ENCODE measurements around the gene EFEMP2. TPM values are rescaled to one million over a fixed set of nuclear protein-coding genes. Genes with fewer than 3 reads are reported as not detected.

EFEMP2 gene
- total RNA-seq, 1 experiment from 2014 or later, result 4.5 TPM

GRCh38 chr11:65911682-65912568 lies 39.3 kb upstream of the EFEMP2 start:
- ATAC-seq (peak; percentile 46), DNase-seq (peak; percentile 99)
- H3F3A ChIP-seq (ENCODE audit: low read length, unreplicated experiment), result peaks cover 3% of the 10 kb centered on the region
- H2AFZ ChIP-seq (ENCODE audit: low read length), result no peak overlapping the region; the same call in 1 of the 2 replicates
- intact Hi-C loops (cut with micrococcal nuclease), result loop anchor here (1.0 to 2.0 kb wide), 3 partner anchors 12 to 21 kb away; partner anchors contain the start of genes CCDC85B and FOSL1
- no peak overlapping the region for H3K4me3 ChIP-seq (ENCODE audit: low read length)
- H3K79me2 ChIP-seq (ENCODE audit: low read length), result peaks cover 68% of the 10 kb centered on the region
- H4K20me1 ChIP-seq (ENCODE audit: low read length), result no peaks in the 10 kb centered on the region
- H3K27me3 ChIP-seq (ENCODE audit: low read length), result no peaks in the 10 kb centered on the region
- TF ChIP-seq CTCF (conservative IDR thresholded peaks at IDR 0.05; ENCODE audit: low read depth, low read length) (peak; percentile 66), EZH2phosphoT487 (IDR thresholded peaks at IDR 0.05; ENCODE audit: borderline replicate concordance, low read length) (no peak)
- peak overlapping the region; percentile 93 for H3K27ac ChIP-seq (ENCODE audit: low read length)
- H3K36me3 ChIP-seq (ENCODE audit: low read depth, low read length), result no peaks in the 10 kb centered on the region
- no TSS peak for BruUV-seq (replicated peaks)
- ChIA-PET CTCF (interaction anchor here (0.6 to 1.4 kb wide), 6 partner anchors 10 to 52 kb away, joined by 3 to 15 read pairs (median 4); partner anchors contain the start of gene FIBP), POLR2A (ENCODE audit: unreplicated experiment) (interaction anchor here (0.6 to 2.5 kb wide), 6 partner anchors 11 to 99 kb away, joined by 3 to 31 read pairs (median 14); partner anchors contain the start of genes CCDC85B, FIBP and FOSL1)
- peaks cover 82% of the 10 kb centered on the region for H3K4me1 ChIP-seq (ENCODE audit: insufficient read depth, low read length)
- H3K4me2 ChIP-seq (ENCODE audit: low read length), result peak overlapping the region; percentile 50
- H3K9ac ChIP-seq (ENCODE audit: low read length), result peak overlapping the region; percentile 78
- no peaks in the 10 kb centered on the region for H3K9me2 ChIP-seq (replicated peaks; ENCODE audit: low read length)
- H3K9me3 ChIP-seq (ENCODE audit: low read length), result no peaks in the 10 kb centered on the region

- Histone ChIP-seq H3F3A (ENCODE audit: low read length, unreplicated experiment) (no peaks in the 10 kb centered on the region), H3K9me2 (replicated peaks; ENCODE audit: low read length) (no peaks in the 10 kb centered on the region), H4K20me1 (ENCODE audit: low read length) (no peaks in the 10 kb centered on the region), H3K79me2 (ENCODE audit: low read length) (peaks cover 43% of the 10 kb centered on the region), H3K27me3 (ENCODE audit: low read length) (no peaks in the 10 kb centered on the region), H2AFZ (ENCODE audit: low read length) (no peak overlapping the region), H3K4me2 (ENCODE audit: low read length) (no peak overlapping the region), H3K9ac (ENCODE audit: low read length) (no peak overlapping the region), H3K4me3 (ENCODE audit: low read length) (no peak overlapping the region), H3K27ac (ENCODE audit: low read length) (no peak overlapping the region), H3K4me1 (ENCODE audit: insufficient read depth, low read length) (peaks cover 63% of the 10 kb centered on the region), H3K9me3 (ENCODE audit: low read length) (no peaks in the 10 kb centered on the region), H3K36me3 (ENCODE audit: low read depth, low read length) (no peaks in the 10 kb centered on the region)
- intact Hi-C loops (cut with micrococcal nuclease), result no loop called here
- DNase-seq (no peak), ATAC-seq (no peak)
- BruUV-seq (replicated peaks), result no TSS peak
- TF ChIP-seq CTCF (conservative IDR thresholded peaks at IDR 0.05; ENCODE audit: low read depth, low read length) (no peak), EZH2 (IDR thresholded peaks at IDR 0.05; ENCODE audit: low read length, unreplicated experiment) (no peak), EZH2phosphoT487 (IDR thresholded peaks at IDR 0.05; ENCODE audit: borderline replicate concordance, low read length) (no peak)
- ChIA-PET POLR2A (ENCODE audit: unreplicated experiment) (no interaction called here), CTCF (no interaction called here)
Measured at GRCh38 chr11:65907878-65908277, 35.3 kb upstream of the EFEMP2 start.

GRCh38 chr11:65906602-65907001 lies 34.0 kb upstream of the EFEMP2 start:
- H2AFZ ChIP-seq (ENCODE audit: low read length), result no peak overlapping the region
- peaks cover 65% of the 10 kb centered on the region for H3K4me1 ChIP-seq (ENCODE audit: insufficient read depth, low read length)
- H3K9me3 ChIP-seq (ENCODE audit: low read length), result no peaks in the 10 kb centered on the region
- no peaks in the 10 kb centered on the region for H3F3A ChIP-seq (ENCODE audit: low read length, unreplicated experiment)
- no peak overlapping the region for H3K9ac ChIP-seq (ENCODE audit: low read length)
- no peaks in the 10 kb centered on the region for H3K9me2 ChIP-seq (replicated peaks; ENCODE audit: low read length)
- H3K27me3 ChIP-seq (ENCODE audit: low read length), result no peaks in the 10 kb centered on the region
- TF ChIP-seq EZH2 (IDR thresholded peaks at IDR 0.05; ENCODE audit: low read length, unreplicated experiment) (no peak), CTCF (conservative IDR thresholded peaks at IDR 0.05; ENCODE audit: low read depth, low read length) (no peak), EZH2phosphoT487 (IDR thresholded peaks at IDR 0.05; ENCODE audit: borderline replicate concordance, low read length) (no peak)
- peaks cover 55% of the 10 kb centered on the region for H3K79me2 ChIP-seq (ENCODE audit: low read length)
- H3K36me3 ChIP-seq (ENCODE audit: low read depth, low read length), result no peaks in the 10 kb centered on the region
- BruUV-seq (replicated peaks), result no TSS peak
- peak; percentile 54 for DNase-seq
- POLR2A ChIA-PET (ENCODE audit: unreplicated experiment), result no interaction called here
- ATAC-seq, result no peak
- H3K4me3 ChIP-seq (ENCODE audit: low read length), result no peak overlapping the region
- peak overlapping the region; percentile 9; the same call in 1 of the 2 replicates for H3K4me2 ChIP-seq (ENCODE audit: low read length)
- CTCF ChIA-PET, result interaction anchor here (0.6 kb wide), 1 partner anchor 18 kb away, joined by 4 read pairs; the partner anchor contains the start of gene FIBP
- no peaks in the 10 kb centered on the region for H4K20me1 ChIP-seq (ENCODE audit: low read length)
- H3K27ac ChIP-seq (ENCODE audit: low read length), result no peak overlapping the region
- intact Hi-C loops (cut with micrococcal nuclease), result no loop called here

Measured in PC-3 (cell line).